ENCODE measurements around the gene IFNGR2. TPM values are rescaled to one million over a fixed set of nuclear protein-coding genes. Genes with fewer than 3 reads are reported as not detected.
A peak's percentile ranks its signal among the peaks of the same experiment; 100 is the strongest.
"Not testable (repeated sequence)": the region's sequence is repeated elsewhere in the genome, so short reads cannot be mapped to it uniquely, and the experiment has no call there.

IFNGR2 gene
- total RNA-seq, 4 donors from 2014 or later = 53.7 to 96.3 (median 67.6) TPM

GRCh38 chr21:33375101-33375644 lies 28.0 kb upstream of the IFNGR2 start:
- no peaks in the 10 kb centered on the region for H3K36me3 ChIP-seq
- peaks cover 0 to 2% (median 0%) of the 10 kb centered on the region in 4 donors for H3K9me3 ChIP-seq
- H3K4me1 ChIP-seq = peaks cover 4 to 18% (median 13%) of the 10 kb centered on the region in 4 donors
- no peak overlapping the region for H3K4me3 ChIP-seq
- H3K27ac ChIP-seq = peak overlapping the region in 2 of 4 donors; percentile 61 to 65
- DNase-seq = peak in 1 of 3 donors; percentile 23
- TF ChIP-seq POLR2A (IDR thresholded peaks at IDR 0.05) = no peak
- no peak for TF ChIP-seq CTCF (IDR thresholded peaks at IDR 0.05)
- H3K27me3 ChIP-seq = no peaks in the 10 kb centered on the region

DNA sequence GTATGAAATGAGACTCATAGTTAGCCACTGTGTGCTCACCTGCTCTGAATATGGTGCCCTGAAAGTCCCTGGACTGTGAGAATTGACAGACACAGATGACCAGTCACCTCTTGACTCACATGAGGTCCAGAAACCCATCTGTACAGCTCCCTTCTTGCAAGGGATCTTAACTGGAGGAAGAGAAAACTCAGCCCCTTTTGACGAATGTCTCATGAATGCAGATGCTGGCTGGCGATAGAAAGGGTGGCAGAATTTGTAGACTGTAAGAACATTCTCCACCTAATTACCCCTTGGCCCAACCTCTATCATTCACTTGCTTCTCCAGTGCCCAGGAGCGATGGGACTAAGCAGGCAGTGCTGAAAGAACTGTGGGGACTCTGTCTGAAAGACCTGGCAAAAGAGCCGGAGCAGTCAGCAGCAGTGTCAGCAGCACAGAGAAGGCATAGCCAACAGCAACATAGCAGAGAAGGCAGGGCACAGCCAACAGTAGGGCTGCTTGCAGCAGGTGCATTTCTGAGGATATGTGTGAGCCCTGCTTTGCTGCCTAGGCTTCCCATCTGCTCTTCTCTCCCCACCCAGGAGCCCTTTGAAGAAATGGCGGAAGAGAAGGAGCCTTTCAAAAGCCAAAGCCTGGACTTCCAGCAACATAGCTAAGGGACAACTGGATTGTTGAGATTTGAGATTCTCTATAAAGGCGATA lies 25.8 kb upstream of the IFNGR2 start:
- no peaks in the 10 kb centered on the region for H3K27me3 ChIP-seq
- peaks cover 5 to 34% (median 23%) of the 10 kb centered on the region in 4 donors for H3K4me1 ChIP-seq
- no peak for TF ChIP-seq POLR2A (IDR thresholded peaks at IDR 0.05)
- no peak for TF ChIP-seq CTCF (IDR thresholded peaks at IDR 0.05)
- DNase-seq = peak in 1 of 3 donors; percentile 33
- no peaks in the 10 kb centered on the region for H3K36me3 ChIP-seq
- H3K27ac ChIP-seq = no peak overlapping the region
- no peaks in the 10 kb centered on the region for H3K9me3 ChIP-seq
- no peak overlapping the region for H3K4me3 ChIP-seq

- Histone ChIP-seq H3K27ac (no peak overlapping the region), H3K4me3 (no peak overlapping the region), H3K4me1 (peaks cover 5 to 40% (median 30%) of the 10 kb centered on the region in 4 donors), H3K36me3 (no peaks in the 10 kb centered on the region), H3K9me3 (no peaks in the 10 kb centered on the region), H3K27me3 (no peaks in the 10 kb centered on the region)
- TF ChIP-seq POLR2A (IDR thresholded peaks at IDR 0.05) (no peak), CTCF (IDR thresholded peaks at IDR 0.05) (no peak)
- DNase-seq = no peak
Observed at GRCh38 chr21:33378081-33378480, 25.1 kb upstream of the IFNGR2 start.

- not testable (repeated sequence) for H3K4me3 ChIP-seq, H3K27me3 ChIP-seq, DNase-seq, H3K36me3 ChIP-seq, H3K9me3 ChIP-seq
- Histone ChIP-seq H3K27ac (peak overlapping the region; percentile 78 to 87 (median 86)), H3K4me1 (peaks cover 5 to 48% (median 37%) of the 10 kb centered on the region in 4 donors)
Observed at GRCh38 chr21:33379934-33380333, 23.3 kb upstream of the IFNGR2 start.

DNA sequence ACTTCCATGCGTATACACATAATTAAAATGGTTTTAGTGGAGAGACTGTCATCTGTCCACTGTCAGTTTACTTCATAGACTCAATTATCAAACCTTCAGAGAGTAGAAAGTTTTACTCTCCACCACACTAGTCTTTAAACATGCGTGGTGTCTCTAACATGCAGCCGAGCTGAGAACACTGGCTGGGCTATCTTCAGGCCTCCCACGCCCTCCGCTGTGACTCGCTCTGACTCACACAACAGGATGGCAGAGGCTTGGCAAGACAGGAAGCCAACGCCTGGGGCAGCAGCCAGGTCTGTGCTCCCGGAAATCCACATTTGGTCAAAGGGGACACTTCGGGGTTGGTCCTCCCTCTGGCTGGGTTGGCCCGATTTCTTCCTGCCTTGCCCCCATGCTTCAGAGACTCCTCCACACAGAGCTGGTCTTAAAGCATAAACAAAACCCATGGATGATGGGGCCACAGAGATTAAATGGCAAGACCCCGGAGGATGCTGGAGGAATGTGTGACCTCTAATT lies 22.7 kb upstream of the IFNGR2 start:
- peak; percentile 88 to 96 (median 93) for DNase-seq
- peak in 1 of 6 experiments; percentile 21 for TF ChIP-seq CTCF (IDR thresholded peaks at IDR 0.05)
- TF ChIP-seq POLR2A (IDR thresholded peaks at IDR 0.05) = peak in 1 of 2 donors; percentile 65
- Histone ChIP-seq H3K36me3 (no peaks in the 10 kb centered on the region), H3K27ac (peak overlapping the region; percentile 78 to 87 (median 86)), H3K4me3 (no peak overlapping the region), H3K27me3 (no peaks in the 10 kb centered on the region), H3K4me1 (peaks cover 5 to 44% (median 38%) of the 10 kb centered on the region in 4 donors), H3K9me3 (no peaks in the 10 kb centered on the region)

DNA sequence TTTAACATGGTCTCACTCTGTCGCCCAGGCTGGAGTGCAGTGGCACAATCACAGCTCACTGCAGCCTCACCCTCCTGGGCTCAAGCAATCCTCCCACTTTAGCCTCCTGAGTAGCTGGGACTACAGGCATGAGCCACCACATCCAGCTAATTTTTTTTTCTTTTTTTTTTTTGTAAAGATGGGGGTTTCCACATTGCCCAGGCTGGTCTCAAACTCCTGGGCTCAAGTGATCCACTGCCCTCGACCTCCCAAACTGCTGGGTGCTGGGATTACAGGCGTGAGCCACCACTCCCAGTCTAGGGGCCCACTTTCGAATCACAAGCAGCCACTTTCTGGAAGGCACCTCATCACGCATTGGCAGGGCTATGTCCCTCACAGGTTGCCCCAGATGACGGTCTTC lies 21.8 kb upstream of the IFNGR2 start:
- H3K9me3 ChIP-seq, DNase-seq, H3K36me3 ChIP-seq, H3K27me3 ChIP-seq, H3K4me3 ChIP-seq: not testable (repeated sequence)
- peaks cover 5 to 45% (median 38%) of the 10 kb centered on the region in 4 donors for H3K4me1 ChIP-seq
- H3K27ac ChIP-seq = peak overlapping the region in 3 of 4 donors; percentile 29 to 87 (median 87)

All from Peyer's patch (tissue), 4 donors.